HepG2 (cell line): ENCODE measurements around the gene DNAJA3. TPM values are rescaled to one million over a fixed set of nuclear protein-coding genes. Genes with fewer than 3 reads are reported as not detected.
A peak's percentile ranks its signal among the peaks of the same experiment; 100 is the strongest.

Experiments
- ELF1 ChIP-seq: sonication (generic); formaldehyde crosslinking; IDR thresholded peaks from 2 replicates; pipeline ENCODE4 v1.4.0; 2020; ENCODE audit warnings: missing genetic modification reagents
- HIVEP1 ChIP-seq: sonication (generic); formaldehyde crosslinking; IDR thresholded peaks from 2 replicates; pipeline ENCODE4 v1.4.0; 2020; ENCODE audit warnings: mild to moderate bottlenecking, missing genetic modification reagents
- HNRNPUL1 ChIP-seq: fragments of 200-400 bp; formaldehyde crosslinking; IDR thresholded peaks from 2 replicates; pipeline ENCODE4 v1.6.1; 2017; ENCODE audit warnings: low read depth, mild to moderate bottlenecking, low read length, moderate library complexity
- IRX3 ChIP-seq: sonication (generic); formaldehyde crosslinking; IDR thresholded peaks from 2 replicates; pipeline ENCODE4 v1.8.1; 2023; ENCODE audit warnings: mild to moderate bottlenecking, low read depth, missing genetic modification reagents, borderline replicate concordance
- JUN ChIP-seq: sonication (generic); formaldehyde crosslinking; IDR thresholded peaks from 2 replicates; pipeline ENCODE4 v1.4.0; 2020; ENCODE audit warnings: mild to moderate bottlenecking, missing genetic modification reagents
- KAT8 ChIP-seq: IDR thresholded peaks from 2 replicates; pipeline ENCODE4 v1.6.1; 2016; ENCODE audit warnings: missing genetic modification reagents, missing compliant biosample characterization
- KDM6A ChIP-seq: IDR thresholded peaks from 2 replicates; pipeline ENCODE4 v1.6.1; 2016; ENCODE audit warnings: low read depth
- MAZ ChIP-seq, 2 experiments: sonication (generic) in 1 of 2; formaldehyde crosslinking in 1 of 2; IDR thresholded peaks; 2 replicates each; pipeline versions ENCODE4 v1.5.0 to v1.6.1; 2012 to 2020; ENCODE audit warnings: low read depth in 2 of 2, mild to moderate bottlenecking in 2 of 2, borderline replicate concordance in 1 of 2, improper control_type of control experiment in 1 of 2, low read length in 1 of 2, missing genetic modification reagents in 1 of 2, moderate library complexity in 1 of 2
- PAWR ChIP-seq: sonication (generic); formaldehyde crosslinking; IDR thresholded peaks from 2 replicates; pipeline ENCODE4 v1.4.0; 2020; ENCODE audit warnings: missing genetic modification reagents, mild to moderate bottlenecking, borderline replicate concordance
- PITX1 ChIP-seq: sonication (generic); formaldehyde crosslinking; IDR thresholded peaks from 2 replicates; pipeline ENCODE4 v1.5.1; 2020; ENCODE audit warnings: mild to moderate bottlenecking, missing genetic modification reagents
- RORA ChIP-seq: sonication (generic); formaldehyde crosslinking; IDR thresholded peaks from 2 replicates; pipeline ENCODE4 v1.5.0; 2020; ENCODE audit warnings: mild to moderate bottlenecking, missing genetic modification reagents, moderate library complexity
- SP140L ChIP-seq: sonication (generic); formaldehyde crosslinking; IDR thresholded peaks from 2 replicates; pipeline ENCODE4 v1.4.0; 2020; ENCODE audit warnings: missing genetic modification reagents, borderline replicate concordance
- ZNF607 ChIP-seq: sonication (generic); formaldehyde crosslinking; IDR thresholded peaks from 2 replicates; pipeline ENCODE4 v1.5.1; 2020; ENCODE audit warnings: missing genetic modification reagents, mild to moderate bottlenecking, borderline replicate concordance
- ZNF7 ChIP-seq: IDR thresholded peaks from 2 replicates; pipeline ENCODE4 v1.6.1; 2016; ENCODE audit warnings: missing biosample characterization, missing genetic modification reagents
- ZNF749 ChIP-seq: sonication (generic); formaldehyde crosslinking; IDR thresholded peaks from 2 replicates; pipeline ENCODE4 v1.8.0; 2022; ENCODE audit warnings: mild to moderate bottlenecking, missing genetic modification reagents, moderate library complexity, borderline replicate concordance
- ZNF83 ChIP-seq: sonication (generic); formaldehyde crosslinking; IDR thresholded peaks from 2 replicates; pipeline ENCODE4 v1.4.0; 2020; ENCODE audit warnings: missing genetic modification reagents, mild to moderate bottlenecking, borderline replicate concordance
- polyA plus RNA-seq, 8 experiments: library from polyadenylated mRNA; depleted of rRNA in 3 of 8; stranded (reverse) in 7 of 8; unstranded in 1 of 8; fragments of >200 nt; fragmentation: Illumina TruSeq in 4 of 8; extraction: Trizol in 4 of 8; gene quantifications; 2 replicates each; pipeline versions ENCODE4 v1.2.1 to v1.2.3, GENCODE V29; 2011 to 2016; ENCODE audit warnings: low read depth in 4 of 8, missing spikeins in 1 of 8, mixed read lengths in 1 of 8; ENCODE audit not compliant: insufficient read depth in 1 of 8
- total RNA-seq, 5 experiments: library from RNA; depleted of rRNA; stranded (reverse); fragments of >200 nt; fragmentation: Illumina TruSeq; extraction: Trizol; gene quantifications; 2 replicates each; pipeline ENCODE4 v1.2.3, GENCODE V29; 2016; ENCODE audit warnings: low read depth in 1 of 5
- TF ChIP-seq, protein P1 (sequence below): sonication (generic); formaldehyde crosslinking; IDR thresholded peaks from 2 replicates; pipeline ENCODE4 v1.8.0; 2022; ENCODE audit warnings: mild to moderate bottlenecking, missing genetic modification reagents, borderline replicate concordance
- TF ChIP-seq, protein P2 (sequence below): IDR thresholded peaks from 2 replicates; pipeline ENCODE4 v1.6.1; 2016; ENCODE audit warnings: missing compliant biosample characterization, missing genetic modification reagents, borderline replicate concordance
- TF ChIP-seq, protein P3 (sequence below): sonication (generic); formaldehyde crosslinking; IDR thresholded peaks from 2 replicates; pipeline ENCODE4 v1.5.0; 2020; ENCODE audit warnings: mild to moderate bottlenecking, missing genetic modification reagents
- TF ChIP-seq, protein P4 (sequence below): sonication (generic); formaldehyde crosslinking; IDR thresholded peaks from 2 replicates; pipeline ENCODE4 v1.4.0; 2020; ENCODE audit warnings: missing genetic modification reagents, borderline replicate concordance

Gene DNAJA3
- total and polyA plus RNA-seq, 2 of the 13 experiments (the other 11 are each of a cell fraction or from before 2014, with no cell fraction given), result 77.0 to 83.3 TPM

DNA sequence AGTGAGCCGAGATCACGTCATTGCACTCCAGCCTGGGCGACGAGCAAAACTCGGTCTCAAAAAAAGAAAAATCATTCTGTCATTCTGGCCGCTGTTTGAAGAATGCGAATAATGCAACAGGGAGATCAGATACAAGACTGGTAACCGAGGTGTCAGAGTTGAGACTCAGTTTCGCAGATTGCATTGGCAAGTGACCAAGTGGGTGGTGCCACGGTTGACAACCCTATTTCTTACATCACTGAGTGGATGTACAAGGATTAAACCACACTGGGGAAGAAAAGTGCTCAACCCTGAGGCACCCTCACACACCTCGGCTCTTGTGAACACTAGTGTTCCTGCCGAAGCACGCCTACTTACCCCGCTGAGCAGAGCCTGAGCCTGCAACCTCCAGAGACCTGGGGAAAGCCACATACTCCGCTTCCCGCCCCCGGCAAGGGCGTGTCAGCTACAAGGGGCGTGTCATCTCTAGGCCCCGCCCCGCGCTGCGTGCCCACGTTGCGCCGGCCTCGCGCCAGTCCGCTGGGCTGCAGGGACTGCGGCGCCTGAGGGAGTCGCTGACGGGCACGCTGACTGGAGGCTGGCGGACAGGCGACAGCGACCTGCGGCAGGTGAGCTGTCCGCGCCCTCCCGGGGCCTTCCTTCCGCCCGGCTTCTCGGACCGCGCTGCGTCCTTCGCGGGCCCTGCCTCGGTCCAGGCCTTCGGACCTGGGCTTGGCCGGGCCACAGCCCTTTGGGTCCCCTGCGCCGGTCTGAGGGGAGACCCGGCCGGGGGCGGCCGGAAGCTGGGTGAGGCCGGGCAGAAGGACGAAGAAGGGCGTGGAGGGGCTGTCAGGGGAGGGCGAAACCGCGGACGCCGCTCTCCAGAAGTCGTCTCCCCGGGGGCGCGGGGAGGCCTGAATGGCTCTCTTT, 50.5 kb downstream of the DNAJA3 start, which contains the start of gene HMOX2 (continued):
- TF ChIP-seq IRX3 (CRISPR knock-in tag) (no peak; the same call in 1 of the 2 replicates), ZNF7 (CRISPR knock-in tag) (peak; percentile 59), JUN (CRISPR knock-in tag) (no peak), SP140L (CRISPR knock-in tag) (no peak), HIVEP1 (CRISPR knock-in tag) (no peak), ZNF749 (CRISPR knock-in tag) (peak; percentile 70; the same call in 1 of the 2 replicates), ZNF607 (CRISPR knock-in tag) (peak; percentile 95), HNRNPUL1 (no peak), MAZ (IDR thresholded peaks at IDR 0.05; ENCODE audit: borderline replicate concordance, low read depth, low read length) (peak; percentile 77; the same call in 1 of the 2 replicates), MAZ (CRISPR knock-in tag; IDR thresholded peaks at IDR 0.05; ENCODE audit: low read depth) (peak; percentile 93), KAT8 (CRISPR knock-in tag) (peak; percentile 44; the same call in 1 of the 2 replicates), ZNF83 (CRISPR knock-in tag) (no peak; the same call in 1 of the 2 replicates), ELF1 (CRISPR knock-in tag) (no peak), PITX1 (CRISPR knock-in tag) (peak; percentile 9; the same call in 1 of the 2 replicates), RORA (CRISPR knock-in tag) (no peak), PAWR (CRISPR knock-in tag) (no peak), KDM6A (CRISPR knock-in tag) (no peak)
- TF ChIP-seq, protein P1, sequence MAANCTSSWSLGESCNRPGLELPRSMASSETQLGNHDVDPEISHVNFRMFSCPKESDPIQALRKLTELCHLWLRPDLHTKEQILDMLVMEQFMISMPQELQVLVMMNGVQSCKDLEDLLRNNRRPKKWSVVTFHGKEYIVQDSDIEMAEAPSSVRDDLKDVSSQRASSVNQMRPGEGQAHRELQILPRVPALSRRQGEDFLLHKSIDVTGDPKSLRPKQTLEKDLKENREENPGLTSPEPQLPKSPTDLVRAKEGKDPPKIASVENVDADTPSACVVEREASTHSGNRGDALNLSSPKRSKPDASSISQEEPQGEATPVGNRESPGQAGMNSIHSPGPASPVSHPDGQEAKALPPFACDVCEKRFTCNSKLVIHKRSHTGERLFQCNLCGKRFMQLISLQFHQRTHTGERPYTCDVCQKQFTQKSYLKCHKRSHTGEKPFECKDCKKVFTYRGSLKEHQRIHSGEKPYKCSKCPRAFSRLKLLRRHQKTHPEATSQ (CRISPR knock-in tag), result peak; percentile 61; the same call in 1 of the 2 replicates
- TF ChIP-seq, protein P2, sequence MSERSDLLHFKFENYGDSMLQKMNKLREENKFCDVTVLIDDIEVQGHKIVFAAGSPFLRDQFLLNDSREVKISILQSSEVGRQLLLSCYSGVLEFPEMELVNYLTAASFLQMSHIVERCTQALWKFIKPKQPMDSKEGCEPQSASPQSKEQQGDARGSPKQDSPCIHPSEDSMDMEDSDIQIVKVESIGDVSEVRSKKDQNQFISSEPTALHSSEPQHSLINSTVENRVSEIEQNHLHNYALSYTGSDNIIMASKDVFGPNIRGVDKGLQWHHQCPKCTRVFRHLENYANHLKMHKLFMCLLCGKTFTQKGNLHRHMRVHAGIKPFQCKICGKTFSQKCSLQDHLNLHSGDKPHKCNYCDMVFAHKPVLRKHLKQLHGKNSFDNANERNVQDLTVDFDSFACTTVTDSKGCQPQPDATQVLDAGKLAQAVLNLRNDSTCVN (CRISPR knock-in tag), result peak; percentile 39; the same call in 1 of the 2 replicates
- TF ChIP-seq, protein P3, sequence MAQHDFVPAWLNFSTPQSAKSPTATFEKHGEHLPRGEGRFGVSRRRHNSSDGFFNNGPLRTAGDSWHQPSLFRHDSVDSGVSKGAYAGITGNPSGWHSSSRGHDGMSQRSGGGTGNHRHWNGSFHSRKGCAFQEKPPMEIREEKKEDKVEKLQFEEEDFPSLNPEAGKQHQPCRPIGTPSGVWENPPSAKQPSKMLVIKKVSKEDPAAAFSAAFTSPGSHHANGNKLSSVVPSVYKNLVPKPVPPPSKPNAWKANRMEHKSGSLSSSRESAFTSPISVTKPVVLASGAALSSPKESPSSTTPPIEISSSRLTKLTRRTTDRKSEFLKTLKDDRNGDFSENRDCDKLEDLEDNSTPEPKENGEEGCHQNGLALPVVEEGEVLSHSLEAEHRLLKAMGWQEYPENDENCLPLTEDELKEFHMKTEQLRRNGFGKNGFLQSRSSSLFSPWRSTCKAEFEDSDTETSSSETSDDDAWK, result no peak
- TF ChIP-seq, protein P4, sequence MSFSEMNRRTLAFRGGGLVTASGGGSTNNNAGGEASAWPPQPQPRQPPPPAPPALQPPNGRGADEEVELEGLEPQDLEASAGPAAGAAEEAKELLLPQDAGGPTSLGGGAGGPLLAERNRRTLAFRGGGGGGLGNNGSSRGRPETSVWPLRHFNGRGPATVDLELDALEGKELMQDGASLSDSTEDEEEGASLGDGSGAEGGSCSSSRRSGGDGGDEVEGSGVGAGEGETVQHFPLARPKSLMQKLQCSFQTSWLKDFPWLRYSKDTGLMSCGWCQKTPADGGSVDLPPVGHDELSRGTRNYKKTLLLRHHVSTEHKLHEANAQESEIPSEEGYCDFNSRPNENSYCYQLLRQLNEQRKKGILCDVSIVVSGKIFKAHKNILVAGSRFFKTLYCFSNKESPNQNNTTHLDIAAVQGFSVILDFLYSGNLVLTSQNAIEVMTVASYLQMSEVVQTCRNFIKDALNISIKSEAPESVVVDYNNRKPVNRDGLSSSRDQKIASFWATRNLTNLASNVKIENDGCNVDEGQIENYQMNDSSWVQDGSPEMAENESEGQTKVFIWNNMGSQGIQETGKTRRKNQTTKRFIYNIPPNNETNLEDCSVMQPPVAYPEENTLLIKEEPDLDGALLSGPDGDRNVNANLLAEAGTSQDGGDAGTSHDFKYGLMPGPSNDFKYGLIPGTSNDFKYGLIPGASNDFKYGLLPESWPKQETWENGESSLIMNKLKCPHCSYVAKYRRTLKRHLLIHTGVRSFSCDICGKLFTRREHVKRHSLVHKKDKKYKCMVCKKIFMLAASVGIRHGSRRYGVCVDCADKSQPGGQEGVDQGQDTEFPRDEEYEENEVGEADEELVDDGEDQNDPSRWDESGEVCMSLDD (CRISPR knock-in tag), result no peak; the same call in 1 of the 2 replicates
